Fibroblast of villous mesenchyme (primary cell): ENCODE results near the gene HSPA8. TPM values are rescaled to one million over a fixed set of nuclear protein-coding genes. Genes with fewer than 3 reads are reported as not detected.

ENCODE experiments used
- DNase-seq: peaks from one replicate; pipeline ENCODE4 v3.0.0-alpha.2; 2010; ENCODE audit warnings: low read depth
- H3K4me3 ChIP-seq: 2 replicates; pipeline ENCODE4 v1.5.1; 2011; ENCODE audit warnings: low read depth, mild to moderate bottlenecking, low read length
- CTCF ChIP-seq: IDR thresholded peaks from 2 replicates; pipeline ENCODE4 v1.5.1; 2012; ENCODE audit warnings: low read depth, mild to moderate bottlenecking, low read length; ENCODE audit not compliant: insufficient read depth
- total RNA-seq: library from RNA; depleted of rRNA; stranded (reverse); fragments of >200 nt; gene quantifications from 2 replicates; pipeline ENCODE4 v1.2.3, GENCODE V29; 2012

The HSPA8 gene
- total RNA-seq, 1 donor: 2,555 TPM

GRCh38 chr11:123047266-123047946 is 14.5 kb downstream of the HSPA8 start:
- TF ChIP-seq CTCF: no peak
- DNase-seq: no peak
- no peak overlapping the region for H3K4me3 ChIP-seq

GRCh38 chr11:123046473-123047259 is 15.3 kb downstream of the HSPA8 start:
- H3K4me3 ChIP-seq: no peak overlapping the region
- no peak for TF ChIP-seq CTCF
- DNase-seq: peak; percentile 57

GRCh38 chr11:123045101-123045500 is 16.8 kb downstream of the HSPA8 start:
- no peak for TF ChIP-seq CTCF
- no peak for DNase-seq
- H3K4me3 ChIP-seq: no peak overlapping the region

GRCh38 chr11:123041185-123041584 is 20.8 kb downstream of the HSPA8 start:
- H3K4me3 ChIP-seq: no peak overlapping the region
- no peak for DNase-seq
- TF ChIP-seq CTCF: no peak

GRCh38 chr11:123040111-123040432 is 21.9 kb downstream of the HSPA8 start:
- no peak for DNase-seq
- TF ChIP-seq CTCF: no peak
- no peak overlapping the region for H3K4me3 ChIP-seq

- no peak for TF ChIP-seq CTCF
- DNase-seq: no peak
- H3K4me3 ChIP-seq: no peak overlapping the region
Measured at GRCh38 chr11:123035831-123036230, 26.1 kb downstream of the HSPA8 start.
